HepG2 (cell line): ENCODE results near the gene CCL16. TPM values are rescaled to one million over a fixed set of nuclear protein-coding genes. Genes with fewer than 3 reads are reported as not detected.

Experiments
- FOXJ3 ChIP-seq: sonication (generic); formaldehyde crosslinking; IDR thresholded peaks from 2 replicates; pipeline ENCODE4 v1.4.0; 2020; ENCODE audit warnings: missing genetic modification reagents, mild to moderate bottlenecking, borderline replicate concordance
- GATAD2A ChIP-seq: IDR thresholded peaks from 2 replicates; pipeline ENCODE4 v1.6.1; 2016
- HOXA9 ChIP-seq: sonication (generic); formaldehyde crosslinking; IDR thresholded peaks from 2 replicates; pipeline ENCODE4 v1.8.1; 2022; ENCODE audit warnings: missing genetic modification reagents, mild to moderate bottlenecking, moderate library complexity, borderline replicate concordance
- MEIS2 ChIP-seq: sonication (generic); formaldehyde crosslinking; IDR thresholded peaks from 2 replicates; pipeline ENCODE4 v1.9.0; 2021; ENCODE audit warnings: mild to moderate bottlenecking, missing genetic modification reagents
- NCOA2 ChIP-seq: sonication (generic); formaldehyde crosslinking; IDR thresholded peaks from 2 replicates; pipeline ENCODE4 v1.8.0; 2022; ENCODE audit warnings: inconsistent platforms
- NFE2L2 ChIP-seq: fragments of 150-350 bp; IDR thresholded peaks from 2 replicates; pipeline ENCODE4 v1.6.1; 2014; ENCODE audit warnings: low read length
- NR1H2 ChIP-seq: sonication (generic); formaldehyde crosslinking; IDR thresholded peaks from 2 replicates; pipeline ENCODE4 v1.8.1; 2022; ENCODE audit warnings: low read depth, missing genetic modification reagents, borderline replicate concordance
- REL ChIP-seq: sonication (generic); formaldehyde crosslinking; conservative IDR thresholded peaks from 2 replicates; pipeline ENCODE4 v1.8.0; 2022; ENCODE audit warnings: mild to moderate bottlenecking, missing genetic modification reagents, moderate library complexity
- STAT5B ChIP-seq: sonication (generic); formaldehyde crosslinking; IDR thresholded peaks from 2 replicates; pipeline ENCODE4 v1.4.0; 2020; ENCODE audit warnings: missing genetic modification reagents
- THAP11 ChIP-seq: IDR thresholded peaks from 2 replicates; pipeline ENCODE4 v1.6.1; 2016; ENCODE audit warnings: missing biosample characterization, missing genetic modification reagents
- ZNF710 ChIP-seq: sonication (generic); formaldehyde crosslinking; IDR thresholded peaks from 2 replicates; pipeline ENCODE4 v1.5.0; 2020; ENCODE audit warnings: mild to moderate bottlenecking, missing genetic modification reagents, borderline replicate concordance
- ZNF761 ChIP-seq: sonication (generic); formaldehyde crosslinking; conservative IDR thresholded peaks from 2 replicates; pipeline ENCODE4 v1.4.0; 2020; ENCODE audit warnings: mild to moderate bottlenecking, missing genetic modification reagents
- polyA plus RNA-seq, 8 experiments: library from polyadenylated mRNA; depleted of rRNA in 3 of 8; stranded (reverse) in 7 of 8; unstranded in 1 of 8; fragments of >200 nt; fragmentation: Illumina TruSeq in 4 of 8; extraction: Trizol in 4 of 8; gene quantifications; 2 replicates each; pipeline versions ENCODE4 v1.2.1 to v1.2.3, GENCODE V29; 2011 to 2016; ENCODE audit warnings: low read depth in 4 of 8, missing spikeins in 1 of 8, mixed read lengths in 1 of 8; ENCODE audit not compliant: insufficient read depth in 1 of 8
- total RNA-seq, 5 experiments: library from RNA; depleted of rRNA; stranded (reverse); fragments of >200 nt; fragmentation: Illumina TruSeq; extraction: Trizol; gene quantifications; 2 replicates each; pipeline ENCODE4 v1.2.3, GENCODE V29; 2016; ENCODE audit warnings: low read depth in 1 of 5
- TF ChIP-seq, protein P1 (sequence below): IDR thresholded peaks from 2 replicates; pipeline ENCODE4 v1.6.1; 2016; ENCODE audit warnings: missing compliant biosample characterization, missing genetic modification reagents, borderline replicate concordance
- TF ChIP-seq, protein P2 (sequence below): sonication (generic); formaldehyde crosslinking; IDR thresholded peaks from 2 replicates; pipeline ENCODE4 v1.5.0; 2020; ENCODE audit warnings: mild to moderate bottlenecking, missing genetic modification reagents, borderline replicate concordance

CCL16 gene
- total and polyA plus RNA-seq, 2 of the 13 experiments (the other 11 are each of a cell fraction or from before 2014, with no cell fraction given), result 2.0 to 14.7 TPM

- no peak for TF ChIP-seq ZNF761 (CRISPR knock-in tag)
- no peak for TF ChIP-seq REL (CRISPR knock-in tag)
- TF ChIP-seq NFE2L2, result no peak
- peak; percentile 93 for TF ChIP-seq FOXJ3
- peak; percentile 85; the same call in 1 of the 2 replicates for TF ChIP-seq NR1H2 (CRISPR knock-in tag)
- peak; percentile 98 for TF ChIP-seq NCOA2 (CRISPR knock-in tag)
- TF ChIP-seq, protein P1, sequence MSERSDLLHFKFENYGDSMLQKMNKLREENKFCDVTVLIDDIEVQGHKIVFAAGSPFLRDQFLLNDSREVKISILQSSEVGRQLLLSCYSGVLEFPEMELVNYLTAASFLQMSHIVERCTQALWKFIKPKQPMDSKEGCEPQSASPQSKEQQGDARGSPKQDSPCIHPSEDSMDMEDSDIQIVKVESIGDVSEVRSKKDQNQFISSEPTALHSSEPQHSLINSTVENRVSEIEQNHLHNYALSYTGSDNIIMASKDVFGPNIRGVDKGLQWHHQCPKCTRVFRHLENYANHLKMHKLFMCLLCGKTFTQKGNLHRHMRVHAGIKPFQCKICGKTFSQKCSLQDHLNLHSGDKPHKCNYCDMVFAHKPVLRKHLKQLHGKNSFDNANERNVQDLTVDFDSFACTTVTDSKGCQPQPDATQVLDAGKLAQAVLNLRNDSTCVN (CRISPR knock-in tag), result no peak
- TF ChIP-seq, protein P2, sequence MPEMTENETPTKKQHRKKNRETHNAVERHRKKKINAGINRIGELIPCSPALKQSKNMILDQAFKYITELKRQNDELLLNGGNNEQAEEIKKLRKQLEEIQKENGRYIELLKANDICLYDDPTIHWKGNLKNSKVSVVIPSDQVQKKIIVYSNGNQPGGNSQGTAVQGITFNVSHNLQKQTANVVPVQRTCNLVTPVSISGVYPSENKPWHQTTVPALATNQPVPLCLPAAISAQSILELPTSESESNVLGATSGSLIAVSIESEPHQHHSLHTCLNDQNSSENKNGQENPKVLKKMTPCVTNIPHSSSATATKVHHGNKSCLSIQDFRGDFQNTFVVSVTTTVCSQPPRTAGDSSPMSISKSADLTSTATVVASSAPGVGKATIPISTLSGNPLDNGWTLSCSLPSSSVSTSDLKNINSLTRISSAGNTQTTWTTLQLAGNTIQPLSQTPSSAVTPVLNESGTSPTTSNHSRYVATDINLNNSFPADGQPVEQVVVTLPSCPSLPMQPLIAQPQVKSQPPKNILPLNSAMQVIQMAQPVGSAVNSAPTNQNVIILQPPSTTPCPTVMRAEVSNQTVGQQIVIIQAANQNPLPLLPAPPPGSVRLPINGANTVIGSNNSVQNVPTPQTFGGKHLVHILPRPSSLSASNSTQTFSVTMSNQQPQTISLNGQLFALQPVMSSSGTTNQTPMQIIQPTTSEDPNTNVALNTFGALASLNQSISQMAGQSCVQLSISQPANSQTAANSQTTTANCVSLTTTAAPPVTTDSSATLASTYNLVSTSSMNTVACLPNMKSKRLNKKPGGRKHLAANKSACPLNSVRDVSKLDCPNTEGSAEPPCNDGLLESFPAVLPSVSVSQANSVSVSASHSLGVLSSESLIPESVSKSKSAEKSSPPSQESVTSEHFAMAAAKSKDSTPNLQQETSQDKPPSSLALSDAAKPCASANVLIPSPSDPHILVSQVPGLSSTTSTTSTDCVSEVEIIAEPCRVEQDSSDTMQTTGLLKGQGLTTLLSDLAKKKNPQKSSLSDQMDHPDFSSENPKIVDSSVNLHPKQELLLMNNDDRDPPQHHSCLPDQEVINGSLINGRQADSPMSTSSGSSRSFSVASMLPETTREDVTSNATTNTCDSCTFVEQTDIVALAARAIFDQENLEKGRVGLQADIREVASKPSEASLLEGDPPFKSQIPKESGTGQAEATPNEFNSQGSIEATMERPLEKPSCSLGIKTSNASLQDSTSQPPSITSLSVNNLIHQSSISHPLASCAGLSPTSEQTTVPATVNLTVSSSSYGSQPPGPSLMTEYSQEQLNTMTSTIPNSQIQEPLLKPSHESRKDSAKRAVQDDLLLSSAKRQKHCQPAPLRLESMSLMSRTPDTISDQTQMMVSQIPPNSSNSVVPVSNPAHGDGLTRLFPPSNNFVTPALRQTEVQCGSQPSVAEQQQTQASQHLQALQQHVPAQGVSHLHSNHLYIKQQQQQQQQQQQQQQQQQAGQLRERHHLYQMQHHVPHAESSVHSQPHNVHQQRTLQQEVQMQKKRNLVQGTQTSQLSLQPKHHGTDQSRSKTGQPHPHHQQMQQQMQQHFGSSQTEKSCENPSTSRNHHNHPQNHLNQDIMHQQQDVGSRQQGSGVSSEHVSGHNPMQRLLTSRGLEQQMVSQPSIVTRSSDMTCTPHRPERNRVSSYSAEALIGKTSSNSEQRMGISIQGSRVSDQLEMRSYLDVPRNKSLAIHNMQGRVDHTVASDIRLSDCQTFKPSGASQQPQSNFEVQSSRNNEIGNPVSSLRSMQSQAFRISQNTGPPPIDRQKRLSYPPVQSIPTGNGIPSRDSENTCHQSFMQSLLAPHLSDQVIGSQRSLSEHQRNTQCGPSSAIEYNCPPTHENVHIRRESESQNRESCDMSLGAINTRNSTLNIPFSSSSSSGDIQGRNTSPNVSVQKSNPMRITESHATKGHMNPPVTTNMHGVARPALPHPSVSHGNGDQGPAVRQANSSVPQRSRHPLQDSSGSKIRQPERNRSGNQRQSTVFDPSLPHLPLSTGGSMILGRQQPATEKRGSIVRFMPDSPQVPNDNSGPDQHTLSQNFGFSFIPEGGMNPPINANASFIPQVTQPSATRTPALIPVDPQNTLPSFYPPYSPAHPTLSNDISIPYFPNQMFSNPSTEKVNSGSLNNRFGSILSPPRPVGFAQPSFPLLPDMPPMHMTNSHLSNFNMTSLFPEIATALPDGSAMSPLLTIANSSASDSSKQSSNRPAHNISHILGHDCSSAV, result no peak
- TF ChIP-seq STAT5B (CRISPR knock-in tag), result 0 out of 2 replicates have a peak, but pooled peaks have one; percentile 35
- peak; percentile 97 for TF ChIP-seq MEIS2
- TF ChIP-seq HOXA9 (CRISPR knock-in tag), result peak; percentile 53; the same call in 1 of the 2 replicates
- peak; percentile 91 for TF ChIP-seq GATAD2A
- peak; percentile 78 for TF ChIP-seq THAP11 (CRISPR knock-in tag)
- peak; percentile 89 for TF ChIP-seq ZNF710 (CRISPR knock-in tag)
Observed at GRCh38 chr17:35973333-35974260, 7.7 kb downstream of the CCL16 start (continued).
